NOMO-1 (cell line): Measurements from ENCODE around the gene HSPA9.

Experiments
- DNase-seq, 2 experiments: peaks; one replicate each; lab custom pipeline; 2025; ENCODE audit not compliant: unreplicated experiment in 2 of 2; lab: John Stamatoyannopoulos, UW

The HSPA9 gene

DNA sequence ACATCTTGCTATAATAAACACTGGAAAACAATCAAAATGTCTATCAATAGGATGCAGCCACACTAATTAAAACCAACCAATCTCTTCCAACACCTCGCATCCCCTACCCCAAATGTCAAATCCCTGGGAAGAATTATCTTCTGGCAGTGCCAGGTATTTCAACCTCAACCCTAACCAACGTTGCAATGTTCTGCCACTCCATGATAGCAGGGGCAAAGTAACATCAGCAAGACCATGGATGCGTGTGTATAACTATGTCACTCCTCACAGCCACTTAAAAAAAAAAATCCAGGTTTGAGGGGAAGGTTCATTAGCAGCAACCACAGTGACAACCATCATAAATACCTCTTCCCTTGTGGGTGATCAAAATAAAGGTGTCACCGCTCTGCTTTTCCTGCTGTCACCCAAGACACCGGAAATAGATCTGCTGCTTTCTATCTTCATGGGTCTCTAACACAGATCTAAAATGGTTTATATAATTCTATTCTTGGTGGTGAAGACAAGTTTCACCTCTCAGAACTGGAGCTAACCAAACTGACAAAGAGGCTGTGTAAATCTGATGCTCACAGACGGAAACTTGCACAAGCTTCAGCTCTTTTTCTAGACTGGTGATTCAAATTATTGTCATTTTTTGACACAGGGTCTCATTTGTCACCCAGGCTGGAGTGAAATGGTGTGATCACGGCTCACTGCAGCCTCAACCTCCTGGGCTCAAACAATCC, 9.9 kb downstream of the HSPA9 start:
- DNase-seq, result no peak

DNA sequence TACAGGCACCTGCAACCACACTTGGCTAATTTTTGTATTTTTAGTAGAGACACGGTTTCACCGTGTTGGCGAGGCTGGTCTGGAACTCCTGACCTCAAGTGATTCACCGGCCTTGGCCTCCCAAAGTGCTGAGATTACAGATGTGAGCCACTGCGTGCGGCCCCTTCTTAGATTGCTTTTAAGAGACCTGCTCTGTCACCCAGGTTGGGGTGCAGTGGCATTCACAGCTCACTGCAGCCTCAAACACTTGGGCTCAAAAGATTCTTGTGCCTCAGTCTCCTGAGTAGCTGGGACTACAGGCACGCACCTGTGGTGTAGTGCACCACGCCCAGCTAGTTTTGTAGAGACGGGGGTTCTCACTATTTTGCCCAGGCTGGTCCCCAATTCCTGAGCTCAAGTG, 11.0 kb downstream of the HSPA9 start:
- DNase-seq, result no peak

DNA sequence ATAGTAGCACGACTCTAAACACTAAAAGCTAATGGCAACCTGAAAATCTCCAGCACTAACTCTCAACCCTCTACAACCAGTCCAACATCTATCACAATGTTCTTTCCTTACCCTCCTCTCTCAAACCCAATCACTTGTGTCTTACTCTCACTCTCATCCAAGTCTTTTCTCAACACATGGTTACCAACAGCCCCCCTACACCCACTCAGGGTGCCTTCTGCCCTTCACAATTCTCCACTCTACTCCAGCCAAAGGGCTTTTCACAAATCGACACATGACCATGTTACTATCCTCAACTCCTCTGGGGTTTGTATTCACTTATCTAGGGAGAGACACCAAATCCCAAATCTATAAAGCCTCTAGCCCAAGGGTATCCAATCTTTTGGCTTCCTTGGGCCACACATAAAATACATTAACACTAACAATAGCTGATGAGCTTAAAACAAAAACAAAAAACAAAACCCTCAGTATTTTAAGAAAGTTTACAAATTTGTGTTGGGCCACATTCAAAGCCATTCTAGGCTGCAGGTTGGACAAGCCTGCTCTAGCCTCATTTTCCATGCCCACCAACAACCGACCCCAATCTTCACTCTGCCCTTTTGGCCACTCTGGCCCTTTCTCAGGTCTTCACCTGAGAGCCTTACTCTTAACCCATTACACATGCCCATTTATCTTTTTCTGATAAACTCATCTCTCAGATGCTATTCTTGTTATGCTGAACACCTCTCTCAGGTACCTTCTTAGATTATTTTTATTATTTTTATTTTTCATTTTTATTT, 11.7 kb downstream of the HSPA9 start:
- DNase-seq, result no peak

DNA sequence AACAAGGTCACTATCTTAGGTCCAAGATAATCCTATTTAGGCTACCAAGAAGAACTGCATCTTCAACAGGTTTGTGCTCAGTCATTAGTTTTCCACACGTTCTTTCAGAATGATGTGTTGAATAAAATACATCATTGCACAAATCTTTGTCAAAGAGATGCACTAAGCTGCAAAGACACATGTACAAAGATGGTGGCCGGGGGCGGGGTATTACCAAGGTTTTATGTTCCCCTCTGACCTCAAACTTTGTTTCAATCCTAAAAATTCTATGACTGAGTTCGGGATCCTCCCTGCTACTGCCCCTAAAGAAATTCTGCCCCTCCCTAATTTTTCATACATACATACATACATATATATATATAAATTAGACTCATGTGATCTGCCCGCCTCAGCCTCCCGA, 14.2 kb downstream of the HSPA9 start:
- DNase-seq, result no peak

DNA sequence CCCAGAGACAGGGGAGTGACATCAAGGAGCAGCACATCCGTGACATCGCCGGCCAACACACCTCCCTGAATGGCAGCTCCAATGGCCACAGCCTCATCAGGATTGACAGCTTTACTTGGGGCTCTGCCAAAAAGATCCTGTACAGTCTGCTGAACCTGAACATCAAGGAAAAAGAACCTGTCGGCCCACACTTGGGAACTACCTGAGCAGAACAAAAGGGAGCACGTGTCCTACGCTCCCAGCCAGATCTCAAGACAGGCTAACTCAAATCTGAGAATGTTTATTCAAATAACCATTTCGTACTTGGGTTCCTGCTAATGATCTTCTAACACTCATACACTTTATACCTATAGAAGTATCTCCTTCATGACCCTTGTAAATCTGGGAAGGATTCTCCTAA, 15.3 kb downstream of the HSPA9 start:
- no peak for DNase-seq

DNA sequence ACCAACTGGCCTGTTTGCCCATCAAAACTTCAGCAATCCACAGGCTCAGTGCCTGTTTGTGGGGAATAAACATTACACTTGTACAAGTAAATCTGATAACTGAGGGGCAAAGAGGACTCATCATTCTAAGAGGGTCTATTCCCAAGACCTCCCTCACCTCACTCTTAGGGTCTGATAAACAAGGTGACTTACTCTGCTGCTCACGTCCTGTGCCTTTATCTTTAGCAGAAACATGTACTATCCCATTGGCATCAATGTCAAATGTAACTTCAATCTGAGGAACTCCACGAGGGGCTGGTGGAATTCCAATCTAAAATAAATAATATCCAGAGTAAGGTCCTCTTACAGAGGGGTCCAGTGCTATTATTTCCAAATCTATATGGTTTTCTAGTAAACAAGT, 17.5 kb downstream of the HSPA9 start:
- DNase-seq, result no peak

DNA sequence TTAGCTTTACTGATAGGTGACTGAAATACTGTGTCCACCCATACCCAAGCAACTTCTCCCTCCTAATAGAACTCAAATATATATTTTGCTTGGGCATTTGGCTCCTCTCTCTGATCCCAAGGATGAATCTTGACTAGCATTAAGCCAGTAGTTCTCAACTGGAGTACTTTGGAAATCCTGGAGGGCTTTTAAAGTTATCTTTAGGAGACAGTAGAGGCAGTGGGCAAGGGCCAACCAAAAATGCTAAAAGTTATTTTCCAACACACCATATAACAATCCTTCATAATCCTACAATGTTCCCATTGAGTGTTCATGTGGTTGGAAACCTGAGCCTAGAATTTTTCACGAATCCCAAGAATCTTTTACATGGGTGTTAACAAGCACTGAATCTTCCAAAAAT, 21.1 kb downstream of the HSPA9 start:
- DNase-seq, result no peak

DNA sequence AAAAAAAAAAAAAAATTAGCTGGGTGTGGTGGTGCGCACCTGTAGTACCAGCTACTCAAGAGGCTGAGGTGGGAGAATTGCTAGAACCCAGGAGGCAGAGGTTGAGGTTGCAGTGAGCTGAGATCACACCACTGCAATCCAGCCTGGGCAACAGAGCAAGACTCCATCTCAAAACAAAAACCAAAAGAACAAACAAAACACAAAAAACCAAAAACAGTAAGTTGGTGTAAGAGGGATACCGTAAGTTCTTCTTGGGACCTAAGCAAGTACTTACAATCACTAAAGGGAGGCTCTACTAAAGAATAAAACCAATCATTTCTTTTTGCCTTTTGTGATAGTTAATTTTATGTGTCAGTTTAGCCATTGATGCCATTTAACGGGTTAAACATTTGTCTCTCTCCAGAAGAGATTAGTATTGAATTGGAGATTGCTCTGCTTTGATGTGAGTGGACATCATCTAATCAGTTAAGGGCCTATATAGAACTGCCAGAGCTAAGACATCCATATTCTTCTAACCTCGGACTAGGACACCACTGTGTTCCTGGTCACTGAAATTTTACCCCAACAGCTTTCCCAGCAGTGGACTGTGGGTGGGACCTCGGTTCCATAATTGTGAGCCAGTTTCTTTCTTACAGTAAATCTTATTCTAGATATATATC, 21.6 kb downstream of the HSPA9 start:
- no peak for DNase-seq

DNA sequence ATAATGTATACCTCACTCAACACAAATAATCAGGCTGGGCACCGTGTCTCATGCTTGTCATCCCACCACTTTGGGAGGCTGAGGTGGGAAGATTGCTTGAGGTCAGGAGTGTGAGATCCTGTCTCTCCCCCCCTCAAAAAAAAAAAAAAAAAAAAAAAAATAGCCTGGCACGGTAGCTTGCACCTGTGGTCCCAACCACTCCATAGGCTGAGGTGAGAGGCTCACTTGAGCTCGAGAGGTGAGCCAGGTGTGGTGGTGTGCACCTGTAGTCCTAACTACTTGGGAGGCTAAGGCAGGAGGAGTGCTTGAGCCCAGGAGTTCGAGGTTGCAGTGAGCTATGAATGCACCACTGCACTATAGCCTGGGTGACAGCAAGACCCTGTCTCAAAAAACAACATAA, 22.5 kb downstream of the HSPA9 start:
- no peak for DNase-seq

DNA sequence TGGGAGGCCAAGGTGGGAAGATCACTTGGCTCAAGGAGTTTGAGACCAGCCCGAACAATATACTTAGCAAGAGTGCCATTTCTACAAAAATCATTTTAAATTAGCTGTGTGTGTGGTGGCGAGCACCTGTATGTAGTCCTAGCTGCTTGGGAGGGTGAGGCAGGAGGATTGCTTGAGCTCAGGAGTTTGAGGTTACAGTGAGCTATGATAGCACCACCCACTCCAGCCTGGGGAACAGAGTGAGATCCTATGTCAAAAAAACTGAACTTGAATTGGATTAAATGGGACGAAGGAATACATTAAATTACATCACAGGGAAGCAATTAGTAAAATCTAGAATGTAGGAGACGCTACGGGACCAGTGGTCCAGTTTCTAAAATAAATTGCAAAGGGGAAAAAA, 25.8 kb downstream of the HSPA9 start:
- no peak for DNase-seq

DNA sequence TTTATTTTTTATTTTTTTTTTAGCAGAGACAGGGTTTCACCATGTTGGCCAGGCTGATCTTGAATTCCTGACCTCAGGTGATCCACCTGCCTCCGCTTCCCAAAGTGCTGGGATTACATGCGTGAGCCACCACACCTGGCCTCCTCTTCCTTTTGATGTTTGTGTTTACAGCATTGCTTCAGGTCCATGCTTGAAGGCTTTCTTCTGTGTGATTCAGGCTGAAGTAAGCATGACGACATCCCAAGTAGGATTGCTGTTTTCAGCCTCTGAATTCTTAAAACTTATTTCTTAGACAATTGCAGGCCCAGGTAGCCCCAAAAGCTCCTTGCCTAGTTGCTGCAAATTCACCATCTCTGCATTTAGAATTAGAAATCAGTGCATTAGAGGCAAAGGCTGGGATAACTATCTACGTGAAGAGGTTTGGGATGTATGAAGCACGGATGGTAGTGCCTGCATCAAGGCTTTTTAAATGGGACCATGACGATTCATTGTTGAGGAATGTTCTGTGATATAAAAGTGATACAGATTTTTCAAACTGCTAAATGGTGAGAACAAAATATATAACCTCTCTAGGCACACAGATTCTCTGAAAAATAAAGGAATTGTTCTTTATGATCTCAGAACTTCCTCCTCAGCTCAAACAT, 29.2 kb downstream of the HSPA9 start:
- no peak for DNase-seq

DNA sequence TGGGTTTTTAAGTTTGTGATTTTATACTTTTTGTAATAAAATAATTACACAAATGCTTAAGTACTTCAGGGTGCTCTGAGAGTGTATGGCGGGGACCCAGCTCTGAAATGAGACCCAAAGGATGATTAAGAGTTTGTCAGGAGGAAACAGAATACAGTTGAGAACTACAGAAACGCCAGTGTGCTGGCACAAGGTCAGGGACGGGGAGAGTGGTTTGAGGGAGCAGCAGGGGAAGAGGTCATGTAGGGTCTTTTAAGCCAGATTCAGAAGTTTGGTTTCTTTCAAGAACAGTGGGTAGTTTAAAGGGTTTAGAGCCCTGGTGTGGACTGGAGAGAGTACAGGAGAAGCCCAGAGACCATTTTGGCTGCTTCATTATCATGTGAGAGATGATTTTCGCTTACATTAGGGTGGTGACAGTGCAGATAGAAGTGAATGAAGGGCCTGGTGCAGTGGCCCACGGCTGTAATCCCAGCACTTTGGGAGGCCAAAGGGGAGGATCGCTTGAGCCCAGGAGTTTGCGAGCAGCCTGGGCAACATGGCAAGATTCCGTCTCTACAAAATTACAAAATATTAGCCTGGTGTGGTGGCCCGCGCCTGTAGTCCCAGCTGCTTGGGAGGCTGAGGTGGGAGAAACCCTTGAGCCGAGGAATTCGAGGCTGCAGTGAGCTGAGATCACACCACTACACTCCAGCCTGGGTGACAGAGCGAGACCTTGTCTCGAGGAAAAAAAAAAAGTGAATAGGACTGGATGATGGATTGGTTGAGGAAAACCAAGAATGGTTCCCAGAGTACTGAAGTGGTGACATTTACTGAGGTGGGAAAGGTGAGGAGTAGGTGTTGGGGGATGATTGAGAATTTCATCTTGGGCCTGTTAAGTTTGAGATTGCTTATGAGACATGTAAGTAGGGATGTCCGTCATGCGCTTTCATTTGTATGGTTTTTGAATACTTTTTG, 30.7 kb downstream of the HSPA9 start:
- peak in 1 of 2 experiments; percentile 42 for DNase-seq

DNA sequence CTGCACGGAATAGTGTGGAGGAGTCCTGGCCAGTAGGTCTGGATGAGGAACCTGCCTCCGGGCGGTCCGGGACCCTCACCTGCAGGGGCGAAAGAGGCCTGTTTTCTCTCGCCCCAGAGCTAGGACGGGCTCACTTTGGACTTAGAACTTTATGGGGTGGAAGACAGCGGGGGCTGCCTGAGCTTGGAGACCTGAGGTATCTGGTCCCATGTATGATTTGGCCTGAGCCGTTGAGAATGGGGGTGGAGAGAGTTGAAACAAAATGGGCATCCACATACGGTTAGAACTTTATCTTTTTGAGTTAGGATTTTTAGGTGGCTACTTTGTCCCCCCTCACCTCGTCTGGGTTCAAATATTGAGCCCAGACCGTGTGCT, 31.5 kb downstream of the HSPA9 start:
- no peak for DNase-seq

DNA sequence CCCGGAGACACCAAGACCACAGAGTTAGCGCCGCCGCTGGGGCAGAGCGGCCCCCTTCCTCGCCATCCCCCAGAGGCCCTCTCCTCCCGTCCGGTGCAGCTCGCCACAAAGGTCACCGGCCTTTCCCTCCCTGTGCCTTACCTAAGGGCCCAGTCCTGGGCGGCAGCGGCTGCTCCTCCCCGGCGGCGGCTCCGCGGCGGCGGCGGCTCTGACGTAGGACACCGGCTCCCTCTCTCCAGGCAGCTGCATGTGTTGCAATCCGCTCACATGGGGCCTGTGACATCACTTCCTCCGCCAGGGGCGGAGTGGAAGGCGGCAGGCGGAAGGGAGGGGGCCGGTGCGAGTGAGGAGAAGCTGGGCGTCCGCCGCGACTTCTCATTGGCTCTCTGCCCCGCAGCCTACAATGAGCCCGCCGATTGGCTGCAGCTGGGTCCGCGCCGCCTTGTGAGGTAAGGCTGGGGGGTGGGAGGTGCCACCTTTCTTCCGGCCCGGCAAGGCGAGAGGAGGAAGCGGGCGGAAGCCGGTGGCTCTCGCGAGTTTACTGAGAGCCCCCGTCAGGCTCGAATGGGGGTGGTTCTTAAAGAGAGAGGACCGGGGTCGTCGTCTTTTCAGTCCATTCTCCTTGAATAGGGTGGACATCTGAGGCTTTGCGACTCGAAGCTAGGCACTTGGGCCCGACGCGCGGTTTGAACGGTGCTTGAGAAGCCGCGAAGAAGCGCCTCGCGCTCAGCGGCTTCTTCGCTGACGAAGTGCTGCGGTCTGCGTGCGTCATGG, 32.1 kb downstream of the HSPA9 start, which contains the start of gene ETF1:
ETF1 (minus strand) TSS at position 281 of the 774 bp plus-strand sequence. CDS start 318 bp downstream, outside the sequence.
- peak; percentile 98 to 99 for DNase-seq

DNA sequence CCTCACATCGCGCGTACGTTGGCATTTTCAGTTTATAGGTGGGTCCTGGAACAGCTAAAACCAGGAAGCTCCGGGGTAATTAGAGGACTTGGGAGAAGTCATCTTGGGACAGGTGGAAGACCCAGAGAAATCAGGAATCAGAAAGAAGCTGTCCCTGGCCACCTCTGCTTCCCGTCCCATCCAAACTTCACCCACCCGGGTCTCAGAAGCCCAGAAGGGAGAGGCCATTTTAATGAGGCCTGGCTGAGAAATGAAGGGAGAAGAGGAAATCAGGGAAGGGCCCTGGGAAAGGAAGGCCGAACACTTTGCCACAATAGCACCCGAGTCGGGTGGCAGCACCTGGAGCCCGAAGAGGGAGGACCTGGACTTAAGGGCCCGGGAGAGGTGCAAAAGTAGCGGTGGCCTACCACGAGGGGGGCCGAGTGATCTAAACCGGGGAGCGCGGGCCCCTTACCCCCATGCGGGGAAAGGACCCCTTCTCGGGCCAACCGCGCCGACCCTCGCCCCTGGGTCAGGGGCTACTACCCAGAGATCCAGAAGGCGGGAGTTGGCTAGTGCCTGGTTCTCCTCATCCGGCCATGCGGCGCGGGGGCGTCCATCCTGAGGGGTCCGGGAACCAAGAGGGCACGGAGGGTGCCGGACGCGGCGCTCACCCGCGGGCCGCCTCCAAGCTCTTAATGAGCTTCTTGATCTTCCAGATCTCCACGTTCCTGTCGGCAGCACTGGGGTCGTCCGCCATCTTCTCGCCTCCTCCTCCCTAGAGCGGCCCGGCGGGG, 32.8 kb downstream of the HSPA9 start:
- DNase-seq, result no peak

DNA sequence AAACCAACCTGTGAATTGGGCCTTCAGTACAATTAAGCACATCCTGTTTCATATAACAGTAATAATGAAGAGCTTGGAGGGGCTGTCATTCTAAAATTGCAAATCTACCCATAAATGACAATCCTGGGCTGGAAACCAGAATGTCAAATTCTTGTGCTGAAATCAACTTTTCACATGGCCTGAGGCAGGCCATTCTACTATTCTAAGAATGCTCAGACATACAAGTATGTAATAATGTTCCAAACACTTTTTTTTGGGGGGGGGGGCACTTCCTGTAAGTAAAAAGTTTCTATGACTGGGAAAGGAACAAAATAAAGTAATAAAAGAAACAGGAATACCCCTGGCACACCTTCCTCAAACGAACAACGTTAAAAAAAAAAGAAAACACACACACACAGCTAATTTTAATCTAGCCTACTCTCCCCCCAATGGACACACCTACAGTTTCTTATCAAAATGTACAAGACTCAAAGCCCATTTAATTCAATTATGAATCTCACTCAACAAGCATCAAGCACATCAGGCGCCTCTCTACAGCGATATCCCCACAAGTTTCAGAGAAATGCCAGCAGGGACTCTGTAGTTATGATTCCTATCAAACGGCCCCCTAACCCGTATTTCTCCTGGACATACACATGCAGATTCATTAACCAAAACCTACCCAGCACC, 33.6 kb downstream of the HSPA9 start:
- no peak for DNase-seq

DNA sequence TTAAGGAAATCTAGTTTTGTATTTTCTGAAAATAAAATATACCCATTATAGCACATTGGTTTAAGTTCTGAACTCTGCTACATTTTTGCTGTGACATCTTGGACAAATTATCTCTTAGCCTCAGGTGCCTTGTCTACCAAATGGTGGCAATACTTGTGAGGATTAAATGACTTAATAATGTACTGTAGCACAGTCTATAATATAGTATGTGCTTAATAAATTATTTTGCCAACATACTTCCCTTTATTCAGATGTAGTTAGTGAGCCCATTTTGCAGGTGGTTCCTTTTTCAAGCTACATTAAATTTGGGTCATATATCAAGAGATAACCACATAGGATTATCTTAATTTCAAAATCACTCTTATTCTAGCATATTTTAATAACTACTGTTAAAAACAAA, 35.4 kb downstream of the HSPA9 start:
- peak in 1 of 2 experiments; percentile 8 for DNase-seq
